Pancreas (tissue), 10 donors: ENCODE data around the gene STK32A. TPM values are rescaled to one million over a fixed set of nuclear protein-coding genes. Genes with fewer than 3 reads are reported as not detected.

Experiments
- ATAC-seq, 4 donors: fragments of 200-7000 bp; cut with Tn5 transposase; one replicate each; pipeline versions ENCODE4 v1.8.0 to v1.9.1; 2020; ENCODE audit warnings: mild to moderate bottlenecking in 4 of 4, moderate library complexity in 4 of 4
- DNase-seq, 6 donors: peaks; one replicate each; pipeline ENCODE4 v3.0.0-alpha.2; 2020
- FAIRE-seq: peaks from 2 replicates; lab custom pipeline; 2012; peaks lifted over from hg19 to GRCh38; lab: Jason Lieb, UNC
- H3K27ac ChIP-seq, 4 donors: fragments of 200-600 bp; sonication (generic); 1 replicate in 3 of 4; 2 replicates in 1 of 4; pipeline versions ENCODE4 v1.5.0 to v1.8.0; 2020
- H3K27me3 ChIP-seq, 4 donors: fragments of 200-600 bp; one replicate each; pipeline ENCODE4 v1.8.0; 2021
- H3K36me3 ChIP-seq, 3 donors: fragments of 200-600 bp; sonication (generic) in 1 of 3; one replicate each; pipeline versions ENCODE4 v1.5.0 to v1.8.0; 2020 to 2021
- H3K4me1 ChIP-seq, 3 donors: fragments of 200-600 bp; one replicate each; pipeline ENCODE4 v1.8.0; 2021
- H3K4me3 ChIP-seq, 4 donors: fragments of 200-600 bp; sonication (generic) in 2 of 4; one replicate each; pipeline versions ENCODE4 v1.5.0 to v1.8.0; 2020 to 2021
- H3K9me3 ChIP-seq, 4 donors: fragments of 200-600 bp; one replicate each; pipeline ENCODE4 v1.8.0; 2021
- CTCF ChIP-seq, 4 donors: fragments of 200-600 bp; sonication (generic) in 3 of 4; IDR thresholded peaks; one replicate each; pipeline versions ENCODE4 v1.5.0 to v1.8.0; 2021; ENCODE audit warnings: antibody characterized with exemption in 4 of 4
- WGBS, 2 donors: extraction: QIAGEN DNeasy Blood & Tissue Kit; methylation state at CpG; one replicate each; pipeline ENCODE4 v1.1.7; 2013; 5-methylcytosine and 5-hydroxymethylcytosine counted together
- intact Hi-C, 3 donors: fragments of 100-400 bp; cut with DNase I; formaldehyde crosslinking; loops; one replicate each; pipeline versions ENCODE4 v1.11.1 to v1.14.2; 2022
- polyA plus RNA-seq, 2 donors: library from polyadenylated mRNA; stranded (reverse); fragments of 200-250 nt; gene quantifications; one replicate each; pipeline ENCODE4 v1.2.3, GENCODE V29; 2013
- total RNA-seq, 6 donors: library from RNA; stranded (reverse); fragmentation: NEBNext Ultra II Directional in 4 of 6; extraction: Animal tissue kit (Norgen Biotek cat#: 25700) in 4 of 6; gene quantifications; one replicate each; pipeline versions ENCODE4 v1.2.1 to v1.2.4, GENCODE V29; 2021 to 2023
- donor health status: healthy with polysubstance abuse.
- donor health status: DM: no; HTN: no; CAD: no; lungs with moderate emphysema.
- donor health status: DM: no; HTN: no; CAD: no.
- donor health status: control.
- donor health status: control.
- donor health status: Bipolar disorder and iron deficiency.
- donor health status: DM: yes; HTN: yes; CAD: no.
- donor health status: DM: no; HTN: no; CAD: no.
- donor health status: DM: no; HTN: no; CAD: no.
- donor health status: DM: yes; HTN: yes; CAD: no.

The STK32A gene
- total and polyA plus RNA-seq, 8 donors = 1.7 to 5.6 (median 3.2) TPM

- TF ChIP-seq CTCF (IDR thresholded peaks at IDR 0.05) = no peak
- intact Hi-C loops = no loop called here
- 93 to 94% methylated on average over 4 of the region's 4 CpGs for WGBS, 2 donors
- Histone ChIP-seq H3K4me3 (no peak overlapping the region), H3K27ac (no peak overlapping the region), H3K9me3 (no peaks in the 10 kb centered on the region), H3K36me3 (no peaks in the 10 kb centered on the region), H3K27me3 (no peaks in the 10 kb centered on the region), H3K4me1 (peaks cover 0 to 2% (median 0%) of the 10 kb centered on the region in 3 donors)
- ATAC-seq (no peak), DNase-seq (no peak), FAIRE-seq (no peak)
These were observed 102.0 kb downstream of the STK32A start for GRCh38 chr5:147336876-147337275.

GRCh38 chr5:147339313-147339712, 104.5 kb downstream of the STK32A start:
- TF ChIP-seq CTCF (IDR thresholded peaks at IDR 0.05) = no peak
- Histone ChIP-seq H3K36me3 (no peaks in the 10 kb centered on the region), H3K27me3 (no peaks in the 10 kb centered on the region), H3K4me3 (no peak overlapping the region), H3K4me1 (no peaks in the 10 kb centered on the region), H3K9me3 (no peaks in the 10 kb centered on the region), H3K27ac (no peak overlapping the region)
- intact Hi-C loops = no loop called here
- 90 to 97% methylated on average over 4 of the region's 4 CpGs for WGBS, 2 donors
- DNase-seq = no peak
- FAIRE-seq = no peak
- ATAC-seq = no peak

GRCh38 chr5:147340941-147341340, 106.1 kb downstream of the STK32A start:
- ATAC-seq (no peak), DNase-seq (no peak), FAIRE-seq (no peak)
- Histone ChIP-seq H3K4me3 (no peak overlapping the region), H3K36me3 (no peaks in the 10 kb centered on the region), H3K9me3 (no peaks in the 10 kb centered on the region), H3K4me1 (no peaks in the 10 kb centered on the region), H3K27me3 (no peaks in the 10 kb centered on the region), H3K27ac (no peak overlapping the region)
- 87 to 94% methylated on average over 1 of the region's 1 CpG for whole genome bisulfite sequencing, 2 donors
- intact Hi-C loops = no loop called here
- no peak for TF ChIP-seq CTCF (IDR thresholded peaks at IDR 0.05)

GRCh38 chr5:147341345-147341744, 106.5 kb downstream of the STK32A start:
- no peak for FAIRE-seq
- Histone ChIP-seq H3K27ac (no peak overlapping the region), H3K4me3 (no peak overlapping the region), H3K4me1 (no peaks in the 10 kb centered on the region), H3K27me3 (no peaks in the 10 kb centered on the region), H3K9me3 (no peaks in the 10 kb centered on the region), H3K36me3 (no peaks in the 10 kb centered on the region)
- TF ChIP-seq CTCF (IDR thresholded peaks at IDR 0.05) = no peak
- intact Hi-C loops = no loop called here
- DNase-seq = no peak
- no peak for ATAC-seq

- H3K27me3 ChIP-seq = no peaks in the 10 kb centered on the region
- no peak for TF ChIP-seq CTCF (IDR thresholded peaks at IDR 0.05)
- ATAC-seq (no peak), FAIRE-seq (no peak), DNase-seq (no peak)
- no peak overlapping the region for H3K27ac ChIP-seq
- H3K4me3 ChIP-seq = no peak overlapping the region
- no peaks in the 10 kb centered on the region for H3K36me3 ChIP-seq
- WGBS, 2 donors = 22 to 64% methylated on average over 1 of the region's 1 CpG
- H3K9me3 ChIP-seq = no peaks in the 10 kb centered on the region
- no peaks in the 10 kb centered on the region for H3K4me1 ChIP-seq
- intact Hi-C loops = no loop called here
These were observed 110.0 kb downstream of the STK32A start for GRCh38 chr5:147344861-147345260.
